ACHN (cell line): Measurements from ENCODE around the gene SBSN.

Source experiments
- DNase-seq: peaks from one replicate; pipeline ENCODE4 v3.0.0-alpha.2; 2015
- in situ Hi-C: cut with HindIII; loops from 2 replicates; pipeline ENCODE4 v1.10.0; 2017; ENCODE audit warnings: low sequenced_read_pairs, low pct_ligation_motif_present, low pct_unique_long_range_greater_than_20kb

Gene SBSN

GRCh38 chr19:35540356-35540927 is 12.3 kb upstream of the SBSN start:
- in situ Hi-C loops: no loop called here
- DNase-seq: no peak

GRCh38 chr19:35539850-35540249 is 11.7 kb upstream of the SBSN start:
- in situ Hi-C loops: no loop called here
- DNase-seq: no peak

GRCh38 chr19:35539314-35539713 is 11.2 kb upstream of the SBSN start:
- no peak for DNase-seq
- in situ Hi-C loops: no loop called here

GRCh38 chr19:35534803-35535480 is 6.8 kb upstream of the SBSN start:
- in situ Hi-C loops: no loop called here
- DNase-seq: no peak

- in situ Hi-C loops: no loop called here
- DNase-seq: no peak
Measured at GRCh38 chr19:35533822-35534392, 5.8 kb upstream of the SBSN start.

GRCh38 chr19:35533201-35533821 is 5.2 kb upstream of the SBSN start, which contains the start of gene GAPDHS:
TSS of gene GAPDHS (plus strand) at chr19:35533456. CDS start at chr19:35533528, 72 bp downstream.
- in situ Hi-C loops: no loop called here
- no peak for DNase-seq

GRCh38 chr19:35531291-35531690 is 3.2 kb upstream of the SBSN start:
- DNase-seq: no peak
- in situ Hi-C loops: no loop called here

- in situ Hi-C loops: no loop called here
- DNase-seq: no peak
Measured at GRCh38 chr19:35529241-35530218, 1.4 kb upstream of the SBSN start.

GRCh38 chr19:35525873-35526272 is 2.2 kb downstream of the SBSN start:
- in situ Hi-C loops: no loop called here
- DNase-seq: no peak

GRCh38 chr19:35524181-35524837 is 3.8 kb downstream of the SBSN start:
- in situ Hi-C loops: no loop called here
- DNase-seq: no peak

GRCh38 chr19:35522745-35523327 is 5.3 kb downstream of the SBSN start:
- in situ Hi-C loops: no loop called here
- no peak for DNase-seq

- no peak for DNase-seq
- in situ Hi-C loops: no loop called here
Measured at GRCh38 chr19:35521124-35521743, 6.9 kb downstream of the SBSN start.

- DNase-seq: no peak
- in situ Hi-C loops: no loop called here
Measured at GRCh38 chr19:35519291-35519690, 8.8 kb downstream of the SBSN start.

GRCh38 chr19:35518313-35518712 is 9.8 kb downstream of the SBSN start:
- DNase-seq: peak; percentile 67
- in situ Hi-C loops: no loop called here

- DNase-seq: no peak
- in situ Hi-C loops: no loop called here
Measured at GRCh38 chr19:35517342-35517741, 10.8 kb downstream of the SBSN start.

GRCh38 chr19:35516310-35516709 is 11.8 kb downstream of the SBSN start:
- DNase-seq: no peak
- in situ Hi-C loops: no loop called here

GRCh38 chr19:35514282-35514809 is 13.8 kb downstream of the SBSN start:
- in situ Hi-C loops: no loop called here
- no peak for DNase-seq
